ENCODE data around the gene SMURF1. TPM values are rescaled to one million over a fixed set of nuclear protein-coding genes. Genes with fewer than 3 reads are reported as not detected.

The SMURF1 gene
- total and polyA plus RNA-seq, 2 of the 8 experiments (the other 6 are each of a cell fraction or from before 2014, with no cell fraction given): 9.6 to 24.5 TPM

DNA sequence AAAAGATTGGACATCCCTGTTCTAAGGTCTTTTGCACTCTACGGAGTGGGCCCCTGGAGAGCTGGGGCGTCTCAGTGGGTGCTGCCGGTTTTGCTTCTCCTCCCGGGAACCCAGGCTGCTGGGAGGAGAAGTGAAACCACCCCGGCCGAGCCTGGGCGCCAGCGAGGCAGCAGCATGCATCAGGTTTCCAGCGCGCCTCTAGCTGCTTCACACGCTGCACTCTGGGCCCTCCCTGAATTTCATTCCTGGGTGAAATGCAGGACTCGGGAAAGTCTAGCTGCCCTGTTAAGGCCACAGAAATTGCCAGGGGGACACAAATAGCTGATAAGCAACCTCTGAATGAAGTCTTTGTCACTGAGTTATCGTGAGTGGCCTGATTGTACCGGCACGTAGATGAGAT is 138.1 kb downstream of the SMURF1 start:
- Histone ChIP-seq H3K18ac (ENCODE audit: extremely low read depth, low read length) (no peak overlapping the region), H2BK120ac (replicated peaks; ENCODE audit: low read depth, low read length) (no peak overlapping the region), H4K20me1 (replicated peaks in 1 of 2; ENCODE audit: control insufficient read depth in 1 of 2, insufficient read depth in 2 of 2, low read length in 2 of 2) (peaks cover 1 to 2% of the 10 kb centered on the region in 2 experiments), H3K56ac (replicated peaks; ENCODE audit: insufficient read length, low read depth, low read length) (no peak overlapping the region), H3K14ac (ENCODE audit: insufficient read length) (no peak overlapping the region), H3K23ac (ENCODE audit: insufficient read length) (no peak overlapping the region), H3K27ac (ENCODE audit: low read depth, low read length) (no peak overlapping the region), H4K5ac (ENCODE audit: insufficient read length, low read depth, low read length) (no peak overlapping the region), H3K27me3 (replicated peaks in 1 of 4; ENCODE audit: control insufficient read depth in 3 of 4, extremely low read depth in 1 of 4, insufficient read depth in 3 of 4, low read length in 3 of 4) (no peaks in the 10 kb centered on the region), H2BK20ac (ENCODE audit: low read length) (no peak overlapping the region), H2AK5ac (ENCODE audit: low read depth, low read length) (no peak overlapping the region), H2BK5ac (ENCODE audit: low read depth, low read length) (no peak overlapping the region), H3K9ac (replicated peaks in 1 of 4; ENCODE audit: extremely low read depth in 1 of 4, low read depth in 3 of 4, low read length in 3 of 4) (no peak overlapping the region), H3K4ac (replicated peaks; ENCODE audit: insufficient read length, low read depth, low read length) (no peak overlapping the region), H2BK15ac (ENCODE audit: low read length) (no peak overlapping the region), H3K4me3 (ENCODE audit: extremely low read depth in 1 of 4, insufficient read depth in 2 of 4, low read depth in 3 of 4, low read length in 4 of 4) (no peak overlapping the region), H3K4me1 (replicated peaks in 1 of 4; ENCODE audit: control insufficient read depth in 3 of 4, insufficient read depth in 4 of 4, low read length in 3 of 4) (no peaks in the 10 kb centered on the region), H3K4me2 (ENCODE audit: insufficient read depth in 1 of 2, low read depth in 2 of 2, low read length in 2 of 2) (no peak overlapping the region), H4K8ac (ENCODE audit: extremely low read depth, insufficient read depth, low read length) (no peak overlapping the region), H3K36me3 (ENCODE audit: control insufficient read depth in 2 of 4, insufficient read depth in 4 of 4, low read length in 3 of 4) (peaks cover 13 to 65% (median 37%) of the 10 kb centered on the region in 4 experiments; a peak in 6 of 8 replicates), H2BK12ac (ENCODE audit: low read depth, low read length) (no peak overlapping the region), H3K9me3 (ENCODE audit: insufficient read depth in 2 of 2, low read depth in 1 of 2, low read length in 1 of 2) (no peaks in the 10 kb centered on the region), H4K91ac (replicated peaks; ENCODE audit: insufficient read length, low read length) (no peak overlapping the region), H3K23me2 (ENCODE audit: low read depth, low read length) (no peaks in the 10 kb centered on the region), H3K79me2 (ENCODE audit: control insufficient read depth in 1 of 2, insufficient read depth in 2 of 2, low read length in 2 of 2) (no peaks in the 10 kb centered on the region), H2AFZ (ENCODE audit: low read length) (no peak overlapping the region), H3K79me1 (ENCODE audit: low read depth, low read length) (no peaks in the 10 kb centered on the region)
- ChIA-PET CTCF (ENCODE audit: partially characterized antibody) (interaction anchor here (1.1 to 2.2 kb wide), 5 partner anchors 12 to 308 kb away, joined by 4 to 10 read pairs (median 4); no protein-coding TSS in a partner anchor), POLR2A (ENCODE audit: partially characterized antibody) (interaction anchor here (1.7 kb wide), 1 partner anchor 10 kb away, joined by 7 read pairs; no protein-coding TSS in a partner anchor)
- FAIRE-seq: no peak
- whole genome bisulfite sequencing, 2 experiments (ENCODE audit: extremely low coverage in 1 of 2, insufficient coverage in 1 of 2, insufficient read length in 1 of 2, insufficient replicate concordance in 2 of 2, low coverage in 1 of 2, low lambda C conversion rate in 2 of 2, missing lambda C conversion rate in 1 of 2): 83% methylated on average over 15 of the region's 15 CpGs; no CpG with 5 or more reads in 1 of the 2 experiments
- no peak for DNase-seq (ENCODE audit: low read depth in 1 of 2, low spot score in 2 of 2)
- TF ChIP-seq, protein P1, sequence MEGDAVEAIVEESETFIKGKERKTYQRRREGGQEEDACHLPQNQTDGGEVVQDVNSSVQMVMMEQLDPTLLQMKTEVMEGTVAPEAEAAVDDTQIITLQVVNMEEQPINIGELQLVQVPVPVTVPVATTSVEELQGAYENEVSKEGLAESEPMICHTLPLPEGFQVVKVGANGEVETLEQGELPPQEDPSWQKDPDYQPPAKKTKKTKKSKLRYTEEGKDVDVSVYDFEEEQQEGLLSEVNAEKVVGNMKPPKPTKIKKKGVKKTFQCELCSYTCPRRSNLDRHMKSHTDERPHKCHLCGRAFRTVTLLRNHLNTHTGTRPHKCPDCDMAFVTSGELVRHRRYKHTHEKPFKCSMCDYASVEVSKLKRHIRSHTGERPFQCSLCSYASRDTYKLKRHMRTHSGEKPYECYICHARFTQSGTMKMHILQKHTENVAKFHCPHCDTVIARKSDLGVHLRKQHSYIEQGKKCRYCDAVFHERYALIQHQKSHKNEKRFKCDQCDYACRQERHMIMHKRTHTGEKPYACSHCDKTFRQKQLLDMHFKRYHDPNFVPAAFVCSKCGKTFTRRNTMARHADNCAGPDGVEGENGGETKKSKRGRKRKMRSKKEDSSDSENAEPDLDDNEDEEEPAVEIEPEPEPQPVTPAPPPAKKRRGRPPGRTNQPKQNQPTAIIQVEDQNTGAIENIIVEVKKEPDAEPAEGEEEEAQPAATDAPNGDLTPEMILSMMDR (IDR thresholded peaks at IDR 0.05; ENCODE audit: control extremely low read depth in 1 of 3, insufficient read depth in 1 of 3, low read depth in 1 of 3, low read length in 3 of 3): no peak
- TF ChIP-seq CBX5 (IDR thresholded peaks at IDR 0.05; ENCODE audit: low read depth, low read length) (no peak), EP300 (IDR thresholded peaks at IDR 0.05; ENCODE audit: borderline replicate concordance in 1 of 2, low read depth in 2 of 2, low read length in 2 of 2) (no peak), PHF8 (conservative IDR thresholded peaks at IDR 0.05; ENCODE audit: low read depth, low read length) (no peak), CBX8 (IDR thresholded peaks at IDR 0.05; ENCODE audit: borderline replicate concordance, low read depth, low read length) (no peak), GTF2F1 (IDR thresholded peaks at IDR 0.05; ENCODE audit: borderline replicate concordance, low read depth, low read length) (no peak), KDM4A (IDR thresholded peaks at IDR 0.05; ENCODE audit: low read depth, low read length, severe bottlenecking) (no peak), JUND (IDR thresholded peaks at IDR 0.05; ENCODE audit: low read length) (no peak), NANOG (IDR thresholded peaks at IDR 0.05; ENCODE audit: insufficient read depth, low read depth, low read length, poor library complexity, severe bottlenecking) (no peak)
- TF ChIP-seq, protein P2, sequence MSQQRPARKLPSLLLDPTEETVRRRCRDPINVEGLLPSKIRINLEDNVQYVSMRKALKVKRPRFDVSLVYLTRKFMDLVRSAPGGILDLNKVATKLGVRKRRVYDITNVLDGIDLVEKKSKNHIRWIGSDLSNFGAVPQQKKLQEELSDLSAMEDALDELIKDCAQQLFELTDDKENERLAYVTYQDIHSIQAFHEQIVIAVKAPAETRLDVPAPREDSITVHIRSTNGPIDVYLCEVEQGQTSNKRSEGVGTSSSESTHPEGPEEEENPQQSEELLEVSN (IDR thresholded peaks at IDR 0.05): no peak

Data from H1 (cell line).